K562 (cell line): ENCODE measurements around the gene LAMA5. TPM values are rescaled to one million over a fixed set of nuclear protein-coding genes. Genes with fewer than 3 reads are reported as not detected.

Experiments
- ARID3A ChIP-seq: IDR thresholded peaks from 2 replicates; pipeline ENCODE4 v1.6.1; 2012; ENCODE audit warnings: low read depth, low read length, improper control_type of control experiment, borderline replicate concordance
- CREB5 ChIP-seq: fragments of 250-450 bp; sonication (Bioruptor Pico); IDR thresholded peaks from 2 replicates; pipeline ENCODE4 v1.5.0; 2020; ENCODE audit warnings: mild to moderate bottlenecking
- DNMT1 ChIP-seq: fragments of 450-650 bp; IDR thresholded peaks from 2 replicates; pipeline ENCODE4 v1.6.1; 2016; ENCODE audit warnings: antibody characterized with exemption, mild to moderate bottlenecking
- ETS2 ChIP-seq: IDR thresholded peaks from 2 replicates; pipeline ENCODE4 v1.6.1; 2016; ENCODE audit warnings: borderline replicate concordance, missing genetic modification characterization, mild to moderate bottlenecking, moderate library complexity, missing compliant biosample characterization; ENCODE audit not compliant: poor library complexity, severe bottlenecking
- FOS ChIP-seq: IDR thresholded peaks from 3 replicates; pipeline ENCODE4 v1.6.1; 2011; ENCODE audit not compliant: insufficient read length; ENCODE audit errors: extremely low read depth
- FUS ChIP-seq: fragments of 200-400 bp; formaldehyde crosslinking; optimal IDR thresholded peaks from 2 replicates; pipeline ENCODE3; 2017; ENCODE audit warnings: low read depth, low read length
- GATA2 ChIP-seq: sonication (generic); formaldehyde crosslinking; IDR thresholded peaks from 2 replicates; pipeline ENCODE4 v1.4.0; 2020; ENCODE audit warnings: mild to moderate bottlenecking, missing genetic modification reagents
- HSF4 ChIP-seq: fragments of 250-450 bp; sonication (Bioruptor Pico); IDR thresholded peaks from 2 replicates; pipeline ENCODE4 v2.1.2; 2022; ENCODE audit warnings: mild to moderate bottlenecking, moderate library complexity, borderline replicate concordance
- KAT2B ChIP-seq: IDR thresholded peaks from one replicate; pipeline ENCODE4 v1.6.1; 2012; ENCODE audit warnings: low read depth, mild to moderate bottlenecking, control low read depth, inconsistent platforms, low read length, moderate library complexity
- MAZ ChIP-seq, 2 experiments: fragments of 450-650 bp in 1 of 2; sonication (generic) in 1 of 2; formaldehyde crosslinking; IDR thresholded peaks in 1 of 2; conservative IDR thresholded peaks in 1 of 2; 2 replicates each; pipeline versions ENCODE4 v1.4.0 to v1.5.0; 2020; ENCODE audit warnings: mild to moderate bottlenecking in 1 of 2, missing genetic modification reagents in 1 of 2
- NR0B1 ChIP-seq: fragments of 450-650 bp; IDR thresholded peaks from one replicate; pipeline ENCODE4 v1.6.1; 2018; ENCODE audit warnings: mild to moderate bottlenecking, moderate library complexity; ENCODE audit not compliant: partially characterized antibody
- NR4A1 ChIP-seq, 2 experiments: fragments of 250-450 bp in 1 of 2; fragments of 450-650 bp in 1 of 2; sonication (Bioruptor Pico) in 1 of 2; IDR thresholded peaks; 2 replicates each; pipeline versions ENCODE4 v1.4.0 to v1.6.1; 2016 to 2020; ENCODE audit warnings: mild to moderate bottlenecking in 2 of 2, missing compliant biosample characterization in 1 of 2, missing genetic modification characterization in 1 of 2, moderate library complexity in 1 of 2
- PML ChIP-seq: IDR thresholded peaks from 2 replicates; pipeline ENCODE4 v1.6.1; 2012; ENCODE audit warnings: low read length, inconsistent platforms
- PTRF ChIP-seq: fragments of 450-650 bp; IDR thresholded peaks from 2 replicates; pipeline ENCODE4 v1.6.1; 2016; ENCODE audit warnings: mild to moderate bottlenecking, missing genetic modification characterization, missing compliant biosample characterization
- RAD51 ChIP-seq: fragments of 450-650 bp; IDR thresholded peaks from 2 replicates; pipeline ENCODE4 v1.7.1; 2016; ENCODE audit warnings: low read depth, mild to moderate bottlenecking, borderline replicate concordance
- TAF7 ChIP-seq: fragments of 450-650 bp; IDR thresholded peaks from 2 replicates; pipeline ENCODE4 v1.6.1; 2016; ENCODE audit warnings: missing genetic modification characterization, missing compliant biosample characterization
- TEAD4 ChIP-seq, 2 experiments: sonication (generic) in 1 of 2; formaldehyde crosslinking in 1 of 2; IDR thresholded peaks; 2 replicates each; pipeline versions ENCODE4 v1.6.1 to v1.8.0; 2012 to 2022; ENCODE audit warnings: borderline replicate concordance in 1 of 2, inconsistent platforms in 1 of 2, low read length in 1 of 2, mild to moderate bottlenecking in 1 of 2, missing genetic modification reagents in 1 of 2
- ZBTB17 ChIP-seq: fragments of 450-650 bp; formaldehyde crosslinking; IDR thresholded peaks from 2 replicates; pipeline ENCODE4 v1.4.0; 2020; ENCODE audit warnings: mild to moderate bottlenecking
- ZBTB8A ChIP-seq: fragments of 450-650 bp; IDR thresholded peaks from 2 replicates; pipeline ENCODE4 v1.6.1; 2018; ENCODE audit warnings: mild to moderate bottlenecking, moderate library complexity; ENCODE audit not compliant: partially characterized antibody
- ZEB2 ChIP-seq: fragments of 450-650 bp; IDR thresholded peaks from 2 replicates; pipeline ENCODE4 v1.6.1; 2016
- ZNF23 ChIP-seq: fragments of 250-450 bp; sonication (Bioruptor Pico); IDR thresholded peaks from 2 replicates; pipeline ENCODE4 v1.4.0; 2020; ENCODE audit warnings: mild to moderate bottlenecking
- ZNF263 ChIP-seq: sonication (generic); formaldehyde crosslinking; IDR thresholded peaks from 2 replicates; pipeline ENCODE4 v1.8.0; 2022; ENCODE audit warnings: mild to moderate bottlenecking, missing genetic modification reagents, borderline replicate concordance
- ZNF507 ChIP-seq: conservative IDR thresholded peaks from 2 replicates; pipeline ENCODE4 v1.6.1; 2017; ENCODE audit warnings: missing genetic modification characterization, missing compliant biosample characterization
- ZNF696 ChIP-seq: fragments of 250-450 bp; sonication (Bioruptor Pico); conservative IDR thresholded peaks from 2 replicates; pipeline ENCODE4 v1.4.0; 2020; ENCODE audit warnings: mild to moderate bottlenecking, moderate library complexity
- polyA plus RNA-seq, 8 experiments: library from polyadenylated mRNA; depleted of rRNA in 4 of 8; stranded (reverse) in 5 of 8; unstranded in 3 of 8; fragments of >200 nt; fragmentation: Nextera tagmentation in 2 of 8; fragmentation: Illumina TruSeq in 1 of 8; extraction: Ambion mirVana in 2 of 8; extraction: Trizol in 1 of 8; gene quantifications; 2 replicates each; pipeline versions ENCODE4 v1.2.1 to v1.2.3, GENCODE V29; 2011 to 2014; ENCODE audit warnings: inconsistent platforms in 1 of 8, missing spikeins in 1 of 8
- total RNA-seq, 7 experiments: library from RNA; depleted of rRNA in 6 of 7; stranded (reverse); fragments of >200 nt in 6 of 7; fragmentation: Illumina TruSeq in 2 of 7; extraction: Trizol in 2 of 7; gene quantifications; 2 replicates each; pipeline versions ENCODE4 v1.2.1 to v1.2.3, GENCODE V29; 2011 to 2021; ENCODE audit warnings: low replicate concordance in 1 of 7

LAMA5 gene
- total and polyA plus RNA-seq, 9 of the 15 experiments (the other 6 are each of a cell fraction or from before 2014, with no cell fraction given) = 0.31 to 101 (median 7.8) TPM

GRCh38 chr20:62386383-62387218 lies 19.5 kb upstream of the LAMA5 start, which contains the start of gene RPS21 (continued):
- TF ChIP-seq NR0B1 (no peak), MAZ (CRISPR knock-in tag; conservative IDR thresholded peaks at IDR 0.05 in 1 of 2, IDR thresholded peaks at IDR 0.05 in 1 of 2) (peak; percentile 68 to 79), PML (peak; percentile 67), ZNF507 (tag) (no peak), ZBTB8A (no peak), ZBTB17 (CRISPR knock-in tag) (peak; percentile 64; the same call in 1 of the 2 replicates), ZNF23 (CRISPR knock-in tag) (no peak), PTRF (no peak), CREB5 (no peak), ZNF263 (CRISPR knock-in tag) (no peak), ARID3A (no peak), ETS2 (tag) (no peak), TEAD4 (IDR thresholded peaks at IDR 0.05; ENCODE audit: low read length) (no peak), TEAD4 (CRISPR knock-in tag; IDR thresholded peaks at IDR 0.05; ENCODE audit: borderline replicate concordance) (no peak), NR4A1 (CRISPR knock-in tag; IDR thresholded peaks at IDR 0.05) (0 out of 2 replicates have a peak, but pooled peaks have one; percentile 16), NR4A1 (tag; IDR thresholded peaks at IDR 0.05) (no peak), GATA2 (CRISPR knock-in tag) (no peak), DNMT1 (no peak), ZNF696 (CRISPR knock-in tag) (no peak), ZEB2 (no peak), RAD51 (no peak), FUS (peak; percentile 85), KAT2B (no peak), FOS (no peak), TAF7 (tag) (0 out of 2 replicates have a peak, but pooled peaks have one; percentile 25), HSF4 (CRISPR knock-in tag) (no peak)
